ENCODE measurements around the gene GPR3. TPM values are rescaled to one million over a fixed set of nuclear protein-coding genes. Genes with fewer than 3 reads are reported as not detected.
"Not testable (repeated sequence)": the region's sequence is repeated elsewhere in the genome, so short reads cannot be mapped to it uniquely, and the experiment has no call there.

Gene GPR3
- total RNA-seq, 4 donors from 2014 or later = not detected

DNA sequence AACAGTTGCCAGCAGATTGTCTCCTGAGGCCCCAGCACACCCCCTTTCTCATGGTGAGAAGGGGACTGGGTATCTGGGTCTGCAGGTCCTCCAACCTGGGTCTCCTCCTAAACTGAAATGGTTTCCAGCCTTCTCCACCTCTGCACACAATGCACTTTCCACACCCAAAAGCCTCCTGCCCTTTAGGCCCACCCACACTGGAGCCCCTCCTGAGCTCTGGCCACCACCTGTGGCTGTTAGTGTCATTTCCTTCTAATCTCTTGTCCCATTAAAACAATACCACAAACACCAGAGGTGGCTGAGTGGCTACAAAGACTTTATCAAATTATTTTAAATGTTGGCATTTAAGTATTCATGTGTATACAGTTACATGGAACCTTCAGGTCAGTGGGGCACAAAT lies 11.5 kb downstream of the GPR3 start:
- intact Hi-C loops (cut with DNase I; ENCODE audit: low total_unique reads) = no loop called here
- TF ChIP-seq POLR2AphosphoS5 (IDR thresholded peaks at IDR 0.05) = no peak
- TF ChIP-seq EP300 (IDR thresholded peaks at IDR 0.05; ENCODE audit: low read depth) = no peak
- TF ChIP-seq, protein P1, sequence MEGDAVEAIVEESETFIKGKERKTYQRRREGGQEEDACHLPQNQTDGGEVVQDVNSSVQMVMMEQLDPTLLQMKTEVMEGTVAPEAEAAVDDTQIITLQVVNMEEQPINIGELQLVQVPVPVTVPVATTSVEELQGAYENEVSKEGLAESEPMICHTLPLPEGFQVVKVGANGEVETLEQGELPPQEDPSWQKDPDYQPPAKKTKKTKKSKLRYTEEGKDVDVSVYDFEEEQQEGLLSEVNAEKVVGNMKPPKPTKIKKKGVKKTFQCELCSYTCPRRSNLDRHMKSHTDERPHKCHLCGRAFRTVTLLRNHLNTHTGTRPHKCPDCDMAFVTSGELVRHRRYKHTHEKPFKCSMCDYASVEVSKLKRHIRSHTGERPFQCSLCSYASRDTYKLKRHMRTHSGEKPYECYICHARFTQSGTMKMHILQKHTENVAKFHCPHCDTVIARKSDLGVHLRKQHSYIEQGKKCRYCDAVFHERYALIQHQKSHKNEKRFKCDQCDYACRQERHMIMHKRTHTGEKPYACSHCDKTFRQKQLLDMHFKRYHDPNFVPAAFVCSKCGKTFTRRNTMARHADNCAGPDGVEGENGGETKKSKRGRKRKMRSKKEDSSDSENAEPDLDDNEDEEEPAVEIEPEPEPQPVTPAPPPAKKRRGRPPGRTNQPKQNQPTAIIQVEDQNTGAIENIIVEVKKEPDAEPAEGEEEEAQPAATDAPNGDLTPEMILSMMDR (IDR thresholded peaks at IDR 0.05) = no peak
- Histone ChIP-seq H3K27me3 (no peaks in the 10 kb centered on the region), H3K36me3 (peaks cover 0 to 21% (median 9%) of the 10 kb centered on the region in 4 donors), H3K9me3 (no peaks in the 10 kb centered on the region), H3K27ac (peak overlapping the region; percentile 65 to 88 (median 81)), H3K4me1 (peaks cover 10 to 60% (median 42%) of the 10 kb centered on the region in 4 donors), H3K4me3 (no peak overlapping the region)
- in situ Hi-C loops (cut with MboI; ENCODE audit: low pct_ligation_motif_present in 1 of 4, low pct_unique_long_range_greater_than_20kb in 1 of 4, low sequenced_read_pairs in 3 of 4) = loop anchor here in 1 of 4 donors (10.0 kb wide), 1 partner anchor 201 kb away; the partner anchor contains the start of gene AHDC1
- no peak for DNase-seq

DNA sequence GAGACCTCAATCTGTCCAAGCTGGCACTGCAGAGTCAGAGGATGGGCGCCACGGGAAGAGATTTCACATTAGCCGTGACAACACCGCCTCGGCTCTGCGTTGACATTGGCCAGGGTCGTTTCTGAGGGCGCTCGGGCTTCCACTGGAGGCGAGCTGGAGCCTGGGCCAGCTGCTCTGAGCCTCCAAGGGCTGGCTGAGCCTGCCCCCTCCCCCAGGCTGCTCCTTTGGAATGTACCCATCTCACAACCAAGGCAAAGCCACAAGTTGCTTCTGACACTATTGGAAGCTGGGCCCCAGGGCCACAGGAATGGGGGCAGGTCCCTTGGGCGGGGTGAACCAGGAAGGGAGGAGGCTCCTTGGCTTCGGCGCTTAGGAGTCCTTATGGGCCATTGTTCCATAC lies 12.7 kb downstream of the GPR3 start:
- H3K36me3 ChIP-seq = peaks cover 0 to 27% (median 12%) of the 10 kb centered on the region in 4 donors
- no peak overlapping the region for H3K4me3 ChIP-seq
- intact Hi-C loops (cut with DNase I; ENCODE audit: low total_unique reads) (no loop called here), in situ Hi-C loops (cut with MboI; ENCODE audit: low pct_ligation_motif_present in 1 of 4, low pct_unique_long_range_greater_than_20kb in 1 of 4, low sequenced_read_pairs in 3 of 4) (loop anchor here in 1 of 4 donors (10.0 kb wide), 1 partner anchor 200 kb away; the partner anchor contains the start of gene AHDC1)
- peaks cover 10 to 54% (median 42%) of the 10 kb centered on the region in 4 donors for H3K4me1 ChIP-seq
- 78% methylated on average over 13 of the region's 13 CpGs; no CpG with 5 or more reads in 1 of the 2 donors for WGBS, 2 donors (ENCODE audit: low coverage in 1 of 2)
- TF ChIP-seq POLR2AphosphoS5 (IDR thresholded peaks at IDR 0.05) = no peak
- no peak for TF ChIP-seq POLR2A (IDR thresholded peaks at IDR 0.05)
- TF ChIP-seq, protein P1 (IDR thresholded peaks at IDR 0.05) = no peak
- no peaks in the 10 kb centered on the region for H3K9me3 ChIP-seq
- no peaks in the 10 kb centered on the region for H3K27me3 ChIP-seq
- H3K27ac ChIP-seq = peak overlapping the region; percentile 65 to 88 (median 81)
- DNase-seq = no peak

DNA sequence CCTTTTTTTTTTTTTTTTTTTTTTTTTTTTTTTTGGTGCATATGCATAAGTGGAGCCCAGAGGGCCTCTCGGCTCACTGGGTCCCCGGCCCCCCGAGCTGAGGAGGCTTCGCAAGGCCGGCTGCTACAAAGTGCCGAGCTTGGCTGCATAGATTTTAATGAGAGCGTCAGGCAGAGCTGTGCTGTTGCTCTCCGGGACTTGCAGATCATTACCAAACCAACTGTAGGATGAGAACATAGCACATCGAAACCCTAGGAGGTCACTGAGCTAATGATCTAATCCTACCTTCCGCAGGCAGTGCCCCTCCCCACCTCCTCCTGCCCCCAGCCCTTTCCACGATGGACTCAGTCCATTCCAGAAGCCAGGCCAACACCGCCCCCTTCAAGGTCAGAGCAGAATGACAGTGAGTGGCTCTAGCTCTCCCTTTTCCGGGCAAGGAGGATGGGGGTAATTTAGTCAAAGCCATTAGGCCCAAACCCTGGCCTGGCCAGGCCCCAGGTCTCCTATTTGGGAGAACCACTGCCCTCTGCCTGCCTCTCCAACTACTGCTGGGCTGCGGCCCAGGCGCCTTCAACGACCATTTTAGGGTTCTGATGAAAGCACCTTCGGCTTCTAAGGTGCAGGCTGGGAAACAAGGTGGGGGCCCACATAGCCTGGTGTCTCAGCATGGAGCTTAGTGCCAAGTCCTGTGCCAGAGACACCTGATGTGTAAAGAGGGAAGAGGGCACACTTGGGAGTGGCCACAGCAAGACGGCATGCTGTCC lies 13.4 kb downstream of the GPR3 start:
- H3K9me3 ChIP-seq; H3K4me3 ChIP-seq; intact Hi-C loops (cut with DNase I; ENCODE audit: low total_unique reads); H3K27me3 ChIP-seq; DNase-seq: not testable (repeated sequence)
- WGBS, 2 donors (ENCODE audit: low coverage in 1 of 2) = 74% methylated on average over 12 of the region's 18 CpGs; no CpG with 5 or more reads in 1 of the 2 donors
- Histone ChIP-seq H3K27ac (peak overlapping the region; percentile 4 to 82 (median 72)), H3K36me3 (peaks cover 0 to 34% (median 12%) of the 10 kb centered on the region in 4 donors), H3K4me1 (peaks cover 10 to 54% (median 42%) of the 10 kb centered on the region in 4 donors)
- in situ Hi-C loops (cut with MboI; ENCODE audit: low pct_ligation_motif_present in 1 of 4, low pct_unique_long_range_greater_than_20kb in 1 of 4, low sequenced_read_pairs in 3 of 4) = loop anchor here in 1 of 4 donors (10.0 kb wide), 1 partner anchor 199 kb away; the partner anchor contains the start of gene AHDC1

- H3K9me3 ChIP-seq = no peaks in the 10 kb centered on the region
- peak overlapping the region; percentile 4 to 82 (median 72) for H3K27ac ChIP-seq
- no peak for DNase-seq
- no peak overlapping the region for H3K4me3 ChIP-seq
- in situ Hi-C loops (cut with MboI; ENCODE audit: low pct_ligation_motif_present in 1 of 4, low pct_unique_long_range_greater_than_20kb in 1 of 4, low sequenced_read_pairs in 3 of 4) (loop anchor here in 1 of 4 donors (10.0 kb wide), 1 partner anchor 198 kb away; the partner anchor contains the start of gene AHDC1), intact Hi-C loops (cut with DNase I; ENCODE audit: low total_unique reads) (no loop called here)
- TF ChIP-seq POLR2AphosphoS5 (IDR thresholded peaks at IDR 0.05) (no peak), EP300 (IDR thresholded peaks at IDR 0.05; ENCODE audit: low read depth) (no peak), POLR2A (IDR thresholded peaks at IDR 0.05) (no peak)
- TF ChIP-seq, protein P1 (IDR thresholded peaks at IDR 0.05) = no peak
- peaks cover 0 to 35% (median 15%) of the 10 kb centered on the region in 4 donors for H3K36me3 ChIP-seq
- peaks cover 10 to 54% (median 42%) of the 10 kb centered on the region in 4 donors for H3K4me1 ChIP-seq
- H3K27me3 ChIP-seq = no peaks in the 10 kb centered on the region
- 69% methylated on average over 4 of the region's 4 CpGs; no CpG with 5 or more reads in 1 of the 2 donors for WGBS, 2 donors (ENCODE audit: low coverage in 1 of 2)
Measured at GRCh38 chr1:27406362-27406680, 13.9 kb downstream of the GPR3 start.

DNA sequence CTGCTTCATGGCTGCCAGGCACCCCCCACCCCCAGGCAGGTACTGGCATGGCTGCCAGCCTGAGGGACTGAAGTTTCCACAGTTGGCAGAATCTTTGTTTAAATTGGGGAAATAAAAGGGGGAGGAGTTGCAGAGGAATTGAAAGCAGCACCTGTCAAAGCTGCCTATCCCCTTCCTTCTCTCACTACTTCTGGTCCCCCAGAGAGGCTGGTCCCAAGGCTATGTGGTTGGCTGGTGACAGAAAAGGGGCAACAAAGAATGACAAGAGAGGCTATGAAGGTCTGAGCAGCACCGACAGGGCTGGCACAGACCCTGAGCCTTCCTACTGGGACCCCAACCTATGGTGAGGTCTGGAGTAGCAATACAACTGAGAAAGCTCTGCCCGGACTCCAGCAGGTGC lies 14.4 kb downstream of the GPR3 start:
- DNase-seq; intact Hi-C loops (cut with DNase I; ENCODE audit: low total_unique reads); H3K27me3 ChIP-seq; H3K9me3 ChIP-seq; H3K4me3 ChIP-seq: not testable (repeated sequence)
- 63% methylated on average over 2 of the region's 2 CpGs; no CpG with 5 or more reads in 1 of the 2 donors for WGBS, 2 donors (ENCODE audit: low coverage in 1 of 2)
- H3K27ac ChIP-seq = peak overlapping the region; percentile 4 to 82 (median 72)
- H3K4me1 ChIP-seq = peaks cover 10 to 52% (median 40%) of the 10 kb centered on the region in 4 donors
- peaks cover 0 to 38% (median 16%) of the 10 kb centered on the region in 4 donors for H3K36me3 ChIP-seq
- in situ Hi-C loops (cut with MboI; ENCODE audit: low pct_ligation_motif_present in 1 of 4, low pct_unique_long_range_greater_than_20kb in 1 of 4, low sequenced_read_pairs in 3 of 4) = loop anchor here in 1 of 4 donors (10.0 kb wide), 1 partner anchor 198 kb away; the partner anchor contains the start of gene AHDC1
